ENCODE measurements around the gene SURF4.

The SURF4 gene

DNA sequence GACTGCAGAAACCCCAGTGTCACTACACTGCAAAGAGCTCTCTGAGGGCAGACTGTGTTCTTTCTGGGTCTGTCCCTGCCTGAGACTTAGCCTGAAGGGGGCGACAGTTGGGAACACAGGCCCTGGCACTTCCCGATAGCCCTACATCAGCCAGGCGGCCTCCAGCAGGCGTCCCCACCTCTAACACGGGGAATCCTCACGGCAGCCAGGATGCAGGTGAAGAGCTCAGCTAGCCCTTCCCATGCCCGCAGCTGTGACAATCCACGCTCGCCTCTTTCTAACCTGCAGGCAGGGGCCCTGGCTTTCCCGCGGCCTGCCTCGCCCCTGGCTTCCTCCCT, 33.8 kb downstream of the SURF4 start:
- no peak for ATAC-seq (ENCODE audit: insufficient read depth, low read depth)
- no peak overlapping the region for H3K4me2 ChIP-seq (ENCODE audit: insufficient read depth, low read length)
- no peak overlapping the region for H2AFZ ChIP-seq (ENCODE audit: low read depth, low read length)
- no peak overlapping the region for H3K27ac ChIP-seq (ENCODE audit: low read length)
- H3K4me1 ChIP-seq (ENCODE audit: insufficient read depth, low read length): peaks cover 15% of the 10 kb centered on the region
- no peak for DNase-seq
- peaks cover 69% of the 10 kb centered on the region for H3K36me3 ChIP-seq (ENCODE audit: insufficient read depth, low read length)
- TF ChIP-seq, protein P1, sequence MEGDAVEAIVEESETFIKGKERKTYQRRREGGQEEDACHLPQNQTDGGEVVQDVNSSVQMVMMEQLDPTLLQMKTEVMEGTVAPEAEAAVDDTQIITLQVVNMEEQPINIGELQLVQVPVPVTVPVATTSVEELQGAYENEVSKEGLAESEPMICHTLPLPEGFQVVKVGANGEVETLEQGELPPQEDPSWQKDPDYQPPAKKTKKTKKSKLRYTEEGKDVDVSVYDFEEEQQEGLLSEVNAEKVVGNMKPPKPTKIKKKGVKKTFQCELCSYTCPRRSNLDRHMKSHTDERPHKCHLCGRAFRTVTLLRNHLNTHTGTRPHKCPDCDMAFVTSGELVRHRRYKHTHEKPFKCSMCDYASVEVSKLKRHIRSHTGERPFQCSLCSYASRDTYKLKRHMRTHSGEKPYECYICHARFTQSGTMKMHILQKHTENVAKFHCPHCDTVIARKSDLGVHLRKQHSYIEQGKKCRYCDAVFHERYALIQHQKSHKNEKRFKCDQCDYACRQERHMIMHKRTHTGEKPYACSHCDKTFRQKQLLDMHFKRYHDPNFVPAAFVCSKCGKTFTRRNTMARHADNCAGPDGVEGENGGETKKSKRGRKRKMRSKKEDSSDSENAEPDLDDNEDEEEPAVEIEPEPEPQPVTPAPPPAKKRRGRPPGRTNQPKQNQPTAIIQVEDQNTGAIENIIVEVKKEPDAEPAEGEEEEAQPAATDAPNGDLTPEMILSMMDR (IDR thresholded peaks at IDR 0.05; ENCODE audit: borderline replicate concordance, extremely low read depth, low read length, poor library complexity, severe bottlenecking): peak; percentile 25
- TF ChIP-seq EZH2 (IDR thresholded peaks at IDR 0.05; ENCODE audit: borderline replicate concordance, low read depth, low read length, severe bottlenecking): no peak
- H3K9me3 ChIP-seq (ENCODE audit: insufficient read depth, low read length, severe bottlenecking): no peaks in the 10 kb centered on the region
- no peak overlapping the region for H3K4me3 ChIP-seq (ENCODE audit: low read depth in 1 of 2, low read length in 2 of 2)
- no peak overlapping the region for H3K9ac ChIP-seq (ENCODE audit: low read depth, low read length)
- H4K20me1 ChIP-seq (ENCODE audit: insufficient read depth, low read length): peaks cover 15% of the 10 kb centered on the region; the same call in 1 of the 2 replicates
- H3K79me2 ChIP-seq (ENCODE audit: insufficient read depth, low read length): peaks cover 22% of the 10 kb centered on the region
- H3K27me3 ChIP-seq (ENCODE audit: insufficient read depth, low read length, poor library complexity): no peaks in the 10 kb centered on the region

DNA sequence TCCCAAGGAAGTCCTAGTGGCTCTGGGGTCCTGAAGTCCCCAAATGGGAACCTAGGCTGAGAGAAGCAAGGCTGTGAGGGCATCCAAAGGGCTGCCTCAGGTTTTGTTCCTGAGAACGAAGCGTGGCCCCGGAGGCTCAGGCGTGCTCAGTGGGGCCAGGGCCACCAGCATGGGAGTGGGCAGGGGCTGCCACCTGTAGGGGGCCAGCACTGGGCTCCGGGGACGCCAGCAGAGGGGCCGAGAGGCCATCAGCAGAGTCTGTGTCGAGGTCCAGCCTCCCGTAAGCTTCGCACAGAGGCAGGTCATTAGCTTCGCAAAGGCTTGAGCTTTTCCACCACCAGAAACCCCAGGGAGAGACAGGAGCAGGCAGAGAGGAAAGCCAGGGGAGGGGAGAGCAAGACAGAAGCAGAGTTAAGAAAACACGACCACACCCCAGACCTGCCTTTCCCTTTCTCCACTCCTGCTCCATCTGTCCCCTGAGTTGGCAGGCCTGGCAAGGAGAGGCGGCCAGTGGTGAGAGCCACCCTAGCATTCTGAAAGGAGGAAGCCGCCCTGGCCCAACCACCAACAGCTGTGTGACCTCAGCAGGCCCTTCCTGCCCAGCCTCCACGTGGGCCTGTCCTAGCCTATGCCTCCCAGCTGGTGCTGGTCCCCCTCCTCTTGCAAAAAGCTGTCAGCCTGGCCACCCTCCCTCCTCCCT, 34.3 kb downstream of the SURF4 start:
- Histone ChIP-seq H3K4me3 (ENCODE audit: low read depth in 1 of 2, low read length in 2 of 2) (no peak overlapping the region), H3K9me3 (ENCODE audit: insufficient read depth, low read length, severe bottlenecking) (no peaks in the 10 kb centered on the region), H3K4me2 (ENCODE audit: insufficient read depth, low read length) (no peak overlapping the region), H3K9ac (ENCODE audit: low read depth, low read length) (no peak overlapping the region), H3K79me2 (ENCODE audit: insufficient read depth, low read length) (peaks cover 17% of the 10 kb centered on the region), H3K36me3 (ENCODE audit: insufficient read depth, low read length) (peaks cover 69% of the 10 kb centered on the region), H2AFZ (ENCODE audit: low read depth, low read length) (no peak overlapping the region), H4K20me1 (ENCODE audit: insufficient read depth, low read length) (peaks cover 13% of the 10 kb centered on the region; the same call in 1 of the 2 replicates), H3K4me1 (ENCODE audit: insufficient read depth, low read length) (peaks cover 15% of the 10 kb centered on the region), H3K27me3 (ENCODE audit: insufficient read depth, low read length, poor library complexity) (no peaks in the 10 kb centered on the region), H3K27ac (ENCODE audit: low read length) (no peak overlapping the region)
- DNase-seq (no peak), ATAC-seq (ENCODE audit: insufficient read depth, low read depth) (no peak)
- TF ChIP-seq EZH2 (IDR thresholded peaks at IDR 0.05; ENCODE audit: borderline replicate concordance, low read depth, low read length, severe bottlenecking): no peak
- TF ChIP-seq, protein P1 (IDR thresholded peaks at IDR 0.05; ENCODE audit: borderline replicate concordance, extremely low read depth, low read length, poor library complexity, severe bottlenecking): no peak

DNA sequence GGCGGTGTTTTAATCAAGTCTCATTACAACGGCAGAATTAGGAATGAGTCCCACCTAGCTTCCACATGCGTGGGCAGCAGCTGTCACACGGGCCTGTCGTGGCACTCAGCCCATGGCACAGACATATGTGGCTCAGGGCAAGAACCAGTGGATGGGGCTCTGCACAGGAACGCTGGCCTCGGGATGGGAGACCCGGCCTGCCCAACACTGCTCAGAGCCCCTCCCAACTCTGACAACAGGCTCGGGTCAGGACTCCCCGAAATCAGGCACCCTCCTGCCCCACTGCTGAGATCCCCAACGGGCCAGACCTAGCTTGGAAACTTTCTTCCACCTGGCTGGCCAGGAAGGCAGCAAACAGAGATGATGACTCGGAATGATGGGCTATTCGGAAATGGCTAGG, 34.9 kb downstream of the SURF4 start:
- Histone ChIP-seq H4K20me1 (ENCODE audit: insufficient read depth, low read length) (peaks cover 11% of the 10 kb centered on the region; the same call in 1 of the 2 replicates), H3K27me3 (ENCODE audit: insufficient read depth, low read length, poor library complexity) (no peaks in the 10 kb centered on the region), H3K79me2 (ENCODE audit: insufficient read depth, low read length) (peaks cover 14% of the 10 kb centered on the region), H3K9me3 (ENCODE audit: insufficient read depth, low read length, severe bottlenecking) (no peaks in the 10 kb centered on the region), H3K4me2 (ENCODE audit: insufficient read depth, low read length) (no peak overlapping the region), H3K4me1 (ENCODE audit: insufficient read depth, low read length) (peaks cover 13% of the 10 kb centered on the region), H3K27ac (ENCODE audit: low read length) (no peak overlapping the region), H2AFZ (ENCODE audit: low read depth, low read length) (no peak overlapping the region), H3K4me3 (ENCODE audit: low read depth in 1 of 2, low read length in 2 of 2) (no peak overlapping the region), H3K9ac (ENCODE audit: low read depth, low read length) (no peak overlapping the region), H3K36me3 (ENCODE audit: insufficient read depth, low read length) (peaks cover 65% of the 10 kb centered on the region)
- TF ChIP-seq EZH2 (IDR thresholded peaks at IDR 0.05; ENCODE audit: borderline replicate concordance, low read depth, low read length, severe bottlenecking): no peak
- TF ChIP-seq, protein P1 (IDR thresholded peaks at IDR 0.05; ENCODE audit: borderline replicate concordance, extremely low read depth, low read length, poor library complexity, severe bottlenecking): no peak
- DNase-seq: no peak
- no peak for ATAC-seq (ENCODE audit: insufficient read depth, low read depth)
